GM19240 (cell line): Measurements from ENCODE around the gene AKR1C4.
"Not testable (repeated sequence)": the region's sequence is repeated elsewhere in the genome, so short reads cannot be mapped to it uniquely, and the experiment has no call there.

Experiments used
- DNase-seq: peaks from one replicate; pipeline ENCODE4 v3.0.0; 2011; ENCODE audit warnings: low spot score; ENCODE audit not compliant: insufficient read length

Gene AKR1C4

GRCh38 chr10:5199398-5199797, 2.8 kb downstream of the AKR1C4 start:
- no peak for DNase-seq

GRCh38 chr10:5206799-5207198, 10.2 kb downstream of the AKR1C4 start:
- DNase-seq, result no peak

- DNase-seq, result not testable (repeated sequence)
Measured at GRCh38 chr10:5209776-5210175, 13.1 kb downstream of the AKR1C4 start.

- DNase-seq, result not testable (repeated sequence)
Measured at GRCh38 chr10:5210261-5210660, 13.6 kb downstream of the AKR1C4 start.

GRCh38 chr10:5211696-5212536, 15.3 kb downstream of the AKR1C4 start:
- no peak for DNase-seq

GRCh38 chr10:5216801-5217200, 20.2 kb downstream of the AKR1C4 start:
- no peak for DNase-seq

- DNase-seq, result no peak
Measured at GRCh38 chr10:5219262-5219661, 22.6 kb downstream of the AKR1C4 start.

- DNase-seq, result not testable (repeated sequence)
Measured at GRCh38 chr10:5222942-5223341, 26.3 kb downstream of the AKR1C4 start.

- no peak for DNase-seq
Measured at GRCh38 chr10:5229019-5229418, 32.4 kb downstream of the AKR1C4 start.

- no peak for DNase-seq
Measured at GRCh38 chr10:5233324-5233723, 36.7 kb downstream of the AKR1C4 start.

- DNase-seq, result no peak
Measured at GRCh38 chr10:5234106-5234860, 37.6 kb downstream of the AKR1C4 start.

GRCh38 chr10:5237541-5237940, 40.9 kb downstream of the AKR1C4 start:
- DNase-seq, result not testable (repeated sequence)

- DNase-seq, result no peak
Measured at GRCh38 chr10:5242585-5242984, 45.9 kb downstream of the AKR1C4 start.

GRCh38 chr10:5243521-5243987, 46.9 kb downstream of the AKR1C4 start:
- no peak for DNase-seq

GRCh38 chr10:5252177-5253037, 55.8 kb downstream of the AKR1C4 start:
- DNase-seq, result no peak

GRCh38 chr10:5254488-5254887, 57.9 kb downstream of the AKR1C4 start:
- DNase-seq, result no peak

GRCh38 chr10:5257768-5258167, 61.1 kb downstream of the AKR1C4 start:
- DNase-seq, result not testable (repeated sequence)

- no peak for DNase-seq
Measured at GRCh38 chr10:5259132-5259951, 62.7 kb downstream of the AKR1C4 start.

GRCh38 chr10:5259952-5260578, 63.4 kb downstream of the AKR1C4 start:
- DNase-seq, result no peak

GRCh38 chr10:5260828-5261227, 64.2 kb downstream of the AKR1C4 start:
- no peak for DNase-seq
